Esophagus muscularis mucosa (tissue), 4 donors: Measurements from ENCODE around the gene TMEM132E. TPM values are rescaled to one million over a fixed set of nuclear protein-coding genes. Genes with fewer than 3 reads are reported as not detected.
"Not testable (repeated sequence)": the region's sequence is repeated elsewhere in the genome, so short reads cannot be mapped to it uniquely, and the experiment has no call there.

Experiments
- DNase-seq: peaks from one replicate; pipeline ENCODE4 v3.0.0-alpha.2; 2017; ENCODE audit errors: extremely low spot score
- H3K27ac ChIP-seq, 4 donors: fragments of 200-600 bp; sonication (generic); replicated peaks in 1 of 4; 1 replicate in 3 of 4; 2 replicates in 1 of 4; pipeline ENCODE4 v1.5.1; 2016 to 2019; ENCODE audit warnings: mild to moderate bottlenecking in 1 of 4
- H3K27me3 ChIP-seq, 4 donors: fragments of 200-600 bp; sonication (generic); one replicate each; pipeline versions ENCODE4 v1.5.1 to v1.6.0; 2016 to 2019
- H3K36me3 ChIP-seq, 4 donors: fragments of 200-600 bp; sonication (generic); one replicate each; pipeline ENCODE4 v1.5.1; 2016 to 2019
- H3K4me1 ChIP-seq, 4 donors: fragments of 200-600 bp; sonication (generic); one replicate each; pipeline ENCODE4 v1.5.1; 2016 to 2019
- H3K4me3 ChIP-seq, 4 donors: fragments of 200-600 bp; sonication (generic); 1 replicate in 2 of 4; 2 replicates in 2 of 4; pipeline ENCODE4 v1.5.1; 2016 to 2019; ENCODE audit warnings: mild to moderate bottlenecking in 4 of 4, moderate library complexity in 1 of 4
- H3K9me3 ChIP-seq, 4 donors: fragments of 200-600 bp; sonication (generic); 1 replicate in 3 of 4; 2 replicates in 1 of 4; pipeline ENCODE4 v1.5.1; 2016 to 2019
- EP300 ChIP-seq: sonication (generic); formaldehyde crosslinking; IDR thresholded peaks from one replicate; pipeline ENCODE4 v1.6.1; 2017; ENCODE audit warnings: antibody characterized with exemption
- POLR2A ChIP-seq: fragments of 450-650 bp; IDR thresholded peaks from one replicate; pipeline ENCODE4 v1.6.1; 2017; ENCODE audit warnings: antibody characterized with exemption, moderate library complexity, mild to moderate bottlenecking, low read depth
- POLR2AphosphoS5 ChIP-seq, 2 donors: sonication (generic); formaldehyde crosslinking; IDR thresholded peaks; one replicate each; pipeline ENCODE4 v1.6.1; 2017; ENCODE audit warnings: antibody characterized with exemption in 2 of 2
- WGBS: methylation state at CpG from one replicate; pipeline ENCODE4 v1.1.5; 2018; 5-methylcytosine and 5-hydroxymethylcytosine counted together
- intact Hi-C: fragments of 100-400 bp; cut with DNase I; formaldehyde crosslinking; loops from one replicate; pipeline ENCODE4 v1.15.1; 2023
- total RNA-seq, 4 donors: library from RNA; depleted of rRNA; stranded (reverse); fragments of >200 nt; gene quantifications; one replicate each; pipeline versions ENCODE4 v1.1.0 to v1.2.1, GENCODE V29; 2016
- TF ChIP-seq, protein P1 (sequence below), 3 experiments: fragments of 200-600 bp in 2 of 3; fragments of 450-650 bp in 1 of 3; sonication (generic) in 2 of 3; IDR thresholded peaks; one replicate each; pipeline ENCODE4 v1.5.1; 2017 to 2019; ENCODE audit warnings: antibody characterized with exemption in 3 of 3, mild to moderate bottlenecking in 2 of 3, moderate library complexity in 1 of 3

Gene TMEM132E
- total RNA-seq, 4 donors from 2014 or later: under 0.01 to 0.06 TPM; not detected in 2

DNA sequence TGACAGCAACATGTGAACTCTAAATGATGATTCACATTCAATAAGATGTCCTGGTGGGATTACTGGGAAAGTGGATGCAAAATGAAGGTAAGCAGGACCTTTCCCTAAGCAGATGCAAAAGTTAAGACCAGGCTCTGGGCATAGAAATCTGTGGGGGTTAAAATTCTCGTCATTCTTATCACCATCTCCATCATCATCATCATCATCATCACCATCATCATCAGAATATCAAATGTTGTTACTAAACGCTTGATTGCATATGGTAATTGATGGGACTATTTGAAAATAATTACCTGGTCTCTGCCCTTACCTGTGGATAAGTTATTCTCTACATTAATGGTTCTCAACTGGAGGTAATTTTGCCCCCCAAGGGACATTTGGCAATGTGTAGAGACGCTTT is 41.9 kb upstream of the TMEM132E start:
- DNase-seq: no peak
- peaks cover 0 to 38% (median 0%) of the 10 kb centered on the region in 4 donors for H3K27me3 ChIP-seq
- 67% methylated on average over 3 of the region's 3 CpGs for WGBS
- no peak for TF ChIP-seq POLR2A
- TF ChIP-seq EP300: no peak
- TF ChIP-seq, protein P1, sequence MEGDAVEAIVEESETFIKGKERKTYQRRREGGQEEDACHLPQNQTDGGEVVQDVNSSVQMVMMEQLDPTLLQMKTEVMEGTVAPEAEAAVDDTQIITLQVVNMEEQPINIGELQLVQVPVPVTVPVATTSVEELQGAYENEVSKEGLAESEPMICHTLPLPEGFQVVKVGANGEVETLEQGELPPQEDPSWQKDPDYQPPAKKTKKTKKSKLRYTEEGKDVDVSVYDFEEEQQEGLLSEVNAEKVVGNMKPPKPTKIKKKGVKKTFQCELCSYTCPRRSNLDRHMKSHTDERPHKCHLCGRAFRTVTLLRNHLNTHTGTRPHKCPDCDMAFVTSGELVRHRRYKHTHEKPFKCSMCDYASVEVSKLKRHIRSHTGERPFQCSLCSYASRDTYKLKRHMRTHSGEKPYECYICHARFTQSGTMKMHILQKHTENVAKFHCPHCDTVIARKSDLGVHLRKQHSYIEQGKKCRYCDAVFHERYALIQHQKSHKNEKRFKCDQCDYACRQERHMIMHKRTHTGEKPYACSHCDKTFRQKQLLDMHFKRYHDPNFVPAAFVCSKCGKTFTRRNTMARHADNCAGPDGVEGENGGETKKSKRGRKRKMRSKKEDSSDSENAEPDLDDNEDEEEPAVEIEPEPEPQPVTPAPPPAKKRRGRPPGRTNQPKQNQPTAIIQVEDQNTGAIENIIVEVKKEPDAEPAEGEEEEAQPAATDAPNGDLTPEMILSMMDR (IDR thresholded peaks at IDR 0.05): no peak
- no peak for TF ChIP-seq POLR2AphosphoS5 (IDR thresholded peaks at IDR 0.05)
- H3K9me3 ChIP-seq: no peaks in the 10 kb centered on the region
- no peak overlapping the region for H3K27ac ChIP-seq
- intact Hi-C loops: no loop called here
- no peaks in the 10 kb centered on the region for H3K36me3 ChIP-seq
- no peak overlapping the region for H3K4me3 ChIP-seq
- H3K4me1 ChIP-seq: peaks cover 0 to 14% (median 5%) of the 10 kb centered on the region in 4 donors

DNA sequence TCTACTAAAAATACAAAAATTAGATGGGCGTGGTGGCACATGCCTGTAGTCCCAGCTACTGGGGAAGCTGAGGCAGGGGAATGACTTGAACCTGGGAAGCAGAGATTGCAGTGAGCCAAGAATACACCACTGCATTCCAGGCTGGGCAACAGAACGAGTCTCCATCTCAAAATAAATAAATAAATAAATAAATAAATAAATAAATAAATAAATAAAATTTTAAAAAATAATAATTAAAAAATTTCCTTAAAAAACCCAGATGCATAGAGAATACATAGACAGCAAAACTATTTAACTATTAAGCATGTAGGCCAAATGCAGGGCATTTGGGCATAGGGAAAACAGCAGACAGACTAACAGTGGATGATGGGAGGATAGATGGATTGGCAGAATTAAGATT is 40.8 kb upstream of the TMEM132E start:
- H3K36me3 ChIP-seq, H3K4me3 ChIP-seq, H3K4me1 ChIP-seq, DNase-seq, H3K9me3 ChIP-seq, H3K27ac ChIP-seq, intact Hi-C loops: not testable (repeated sequence)
- 74% methylated on average over 2 of the region's 2 CpGs for WGBS
- H3K27me3 ChIP-seq: peaks cover 0 to 44% (median 0%) of the 10 kb centered on the region in 4 donors

GRCh38 chr17:34539881-34540280 is 39.5 kb upstream of the TMEM132E start:
- Histone ChIP-seq H3K27ac (no peak overlapping the region), H3K9me3 (no peaks in the 10 kb centered on the region), H3K27me3 (peaks cover 0 to 57% (median 0%) of the 10 kb centered on the region in 4 donors), H3K36me3 (no peaks in the 10 kb centered on the region), H3K4me1 (no peaks in the 10 kb centered on the region), H3K4me3 (no peak overlapping the region)
- WGBS: 90% methylated on average over 3 of the region's 3 CpGs
- no peak for DNase-seq
- intact Hi-C loops: no loop called here
- TF ChIP-seq POLR2A: no peak
- TF ChIP-seq POLR2AphosphoS5 (IDR thresholded peaks at IDR 0.05): no peak

- Histone ChIP-seq H3K27ac (no peak overlapping the region), H3K4me3 (no peak overlapping the region), H3K36me3 (no peaks in the 10 kb centered on the region), H3K4me1 (no peaks in the 10 kb centered on the region), H3K27me3 (peaks cover 0 to 66% (median 0%) of the 10 kb centered on the region in 4 donors), H3K9me3 (no peaks in the 10 kb centered on the region)
- 12% methylated on average over 8 of the region's 8 CpGs for WGBS
- TF ChIP-seq, protein P1 (IDR thresholded peaks at IDR 0.05): peak; percentile 70 to 82 (median 73)
- TF ChIP-seq POLR2AphosphoS5 (IDR thresholded peaks at IDR 0.05) (no peak), EP300 (no peak), POLR2A (no peak)
- intact Hi-C loops: loop anchor here (2.0 kb wide), 2 partner anchors 96 to 580 kb away; no protein-coding TSS in a partner anchor
- DNase-seq: no peak
Observed at GRCh38 chr17:34542700-34543336, 36.6 kb upstream of the TMEM132E start.

DNA sequence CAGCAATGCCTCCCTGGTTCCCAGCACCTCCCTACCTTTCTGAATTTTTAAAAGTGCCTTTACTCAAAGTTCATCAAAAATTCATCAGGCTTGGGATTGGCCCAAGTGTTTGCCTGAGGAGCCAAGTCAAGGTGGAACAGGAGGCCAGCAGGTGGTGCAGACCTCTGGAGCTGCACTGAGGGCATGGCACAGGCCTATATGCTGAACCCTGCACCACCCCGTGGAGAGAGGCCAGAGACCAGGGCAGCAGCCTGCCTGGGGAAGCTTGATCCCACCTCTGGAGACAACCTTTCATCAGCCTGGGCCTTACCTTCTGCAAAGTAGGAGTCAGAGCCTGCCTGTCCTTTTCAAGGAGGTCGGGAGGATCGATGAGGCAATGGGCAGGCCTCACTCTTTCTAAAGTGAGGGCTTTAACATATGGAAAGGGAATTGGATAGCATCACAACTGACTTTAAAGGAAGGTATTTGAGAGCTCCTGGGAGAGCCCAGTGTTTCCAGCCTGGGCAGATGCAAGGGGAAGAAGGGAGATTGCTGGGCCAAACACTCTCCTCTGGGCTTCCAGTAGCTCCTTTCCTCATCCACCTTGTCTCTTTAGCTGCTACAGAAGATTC is 31.8 kb upstream of the TMEM132E start:
- TF ChIP-seq, protein P1 (IDR thresholded peaks at IDR 0.05): no peak
- TF ChIP-seq POLR2AphosphoS5 (IDR thresholded peaks at IDR 0.05) (no peak), EP300 (no peak), POLR2A (no peak)
- H3K4me1 ChIP-seq: no peaks in the 10 kb centered on the region
- WGBS: 43% methylated on average over 3 of the region's 3 CpGs
- no peaks in the 10 kb centered on the region for H3K9me3 ChIP-seq
- peaks cover 0 to 73% (median 0%) of the 10 kb centered on the region in 4 donors for H3K27me3 ChIP-seq
- DNase-seq: no peak
- no peaks in the 10 kb centered on the region for H3K36me3 ChIP-seq
- no peak overlapping the region for H3K4me3 ChIP-seq
- intact Hi-C loops: no loop called here
- no peak overlapping the region for H3K27ac ChIP-seq
